MM.1S (cell line): ENCODE data around the gene PIK3R6.

Experiments used
- EZH2 ChIP-seq: fragments of 300-600 bp; sonication (generic); optimal IDR thresholded peaks from 2 replicates; pipeline ENCODE3; 2017; ENCODE audit warnings: low read depth, mild to moderate bottlenecking, antibody characterized with exemption, low read length, mixed read lengths
- TF ChIP-seq, protein P1 (sequence below): fragments of 300-600 bp; sonication (generic); IDR thresholded peaks from 2 replicates; pipeline ENCODE4 v1.5.1; 2016; ENCODE audit warnings: antibody characterized with exemption, low read length, mixed read lengths

DNA sequence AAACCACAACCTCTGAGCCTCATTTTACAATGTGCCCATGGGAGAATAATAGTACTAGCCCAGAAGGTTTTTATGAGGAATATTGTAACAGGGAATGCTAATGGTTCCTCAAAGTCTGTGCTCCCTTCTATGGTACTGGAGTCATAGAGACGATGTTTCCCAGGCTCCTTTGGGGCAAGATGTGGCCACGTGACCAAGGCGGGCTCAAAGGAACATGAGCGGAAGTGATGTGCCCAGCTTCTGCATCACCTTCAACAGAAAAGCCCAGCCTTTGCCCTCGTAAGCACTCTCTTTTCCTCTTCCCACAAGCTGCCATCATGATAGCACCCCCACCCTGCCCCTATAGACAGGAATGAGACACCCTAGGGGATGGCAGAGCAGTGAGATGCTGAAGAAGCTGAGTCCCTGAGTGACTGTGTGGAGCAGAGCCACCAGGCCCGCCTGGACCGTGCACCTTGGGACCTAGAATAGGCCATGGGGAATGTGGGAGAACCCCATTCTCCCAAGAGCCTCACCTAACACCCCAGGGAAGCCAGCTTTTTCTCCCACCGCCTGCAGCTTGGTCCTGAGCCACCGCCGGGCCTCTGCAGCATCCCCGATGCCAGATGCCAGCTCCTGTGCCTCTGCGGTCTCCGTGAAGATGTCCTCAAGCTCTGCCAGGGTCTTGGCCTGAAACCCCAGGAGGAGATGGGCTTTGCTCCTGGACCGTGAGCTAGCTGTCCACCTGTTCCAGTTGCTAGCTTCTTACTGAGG lies 22.2 kb upstream of the PIK3R6 start:
- TF ChIP-seq, protein P1, sequence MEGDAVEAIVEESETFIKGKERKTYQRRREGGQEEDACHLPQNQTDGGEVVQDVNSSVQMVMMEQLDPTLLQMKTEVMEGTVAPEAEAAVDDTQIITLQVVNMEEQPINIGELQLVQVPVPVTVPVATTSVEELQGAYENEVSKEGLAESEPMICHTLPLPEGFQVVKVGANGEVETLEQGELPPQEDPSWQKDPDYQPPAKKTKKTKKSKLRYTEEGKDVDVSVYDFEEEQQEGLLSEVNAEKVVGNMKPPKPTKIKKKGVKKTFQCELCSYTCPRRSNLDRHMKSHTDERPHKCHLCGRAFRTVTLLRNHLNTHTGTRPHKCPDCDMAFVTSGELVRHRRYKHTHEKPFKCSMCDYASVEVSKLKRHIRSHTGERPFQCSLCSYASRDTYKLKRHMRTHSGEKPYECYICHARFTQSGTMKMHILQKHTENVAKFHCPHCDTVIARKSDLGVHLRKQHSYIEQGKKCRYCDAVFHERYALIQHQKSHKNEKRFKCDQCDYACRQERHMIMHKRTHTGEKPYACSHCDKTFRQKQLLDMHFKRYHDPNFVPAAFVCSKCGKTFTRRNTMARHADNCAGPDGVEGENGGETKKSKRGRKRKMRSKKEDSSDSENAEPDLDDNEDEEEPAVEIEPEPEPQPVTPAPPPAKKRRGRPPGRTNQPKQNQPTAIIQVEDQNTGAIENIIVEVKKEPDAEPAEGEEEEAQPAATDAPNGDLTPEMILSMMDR = no peak
- no peak for TF ChIP-seq EZH2
